OCI-LY1 (cell line): ENCODE data around the gene CATSPER3.

Experiments used
- H2AFZ ChIP-seq: fragments of 200-600 bp; sonication (generic), shearing (Covaris generic); 2 replicates; pipeline ENCODE4 v1.6.0; 2014; ENCODE audit warnings: antibody characterized with exemption, mild to moderate bottlenecking, low read length
- H3F3A ChIP-seq: fragments of 200-600 bp; sonication (generic), shearing (Covaris generic); 2 replicates; pipeline ENCODE4 v1.6.0; 2014; ENCODE audit warnings: mild to moderate bottlenecking, antibody characterized with exemption, low read length, moderate library complexity; ENCODE audit not compliant: insufficient read depth
- H3K27ac ChIP-seq: fragments of 200-600 bp; sonication (generic); 2 replicates; pipeline ENCODE4 v1.5.1; 2014; ENCODE audit warnings: low read length, mixed run types, mild to moderate bottlenecking, low read depth; ENCODE audit not compliant: poor library complexity, severe bottlenecking
- H3K27me3 ChIP-seq: fragments of 200-600 bp; sonication (generic); 2 replicates; pipeline ENCODE4 v1.6.0; 2014; ENCODE audit warnings: antibody characterized with exemption, mild to moderate bottlenecking, low read length, moderate library complexity; ENCODE audit not compliant: insufficient read depth
- H3K36me3 ChIP-seq: fragments of 200-600 bp; sonication (generic); 2 replicates; pipeline ENCODE4 v1.6.1; 2014; ENCODE audit warnings: mild to moderate bottlenecking, antibody characterized with exemption, low read length, moderate library complexity, mixed read lengths; ENCODE audit not compliant: insufficient read depth
- H3K4me1 ChIP-seq: fragments of 200-600 bp; sonication (generic); 2 replicates; pipeline ENCODE4 v1.5.1; 2014; ENCODE audit warnings: mild to moderate bottlenecking, low read length, moderate library complexity; ENCODE audit not compliant: insufficient read depth, severe bottlenecking
- H3K4me2 ChIP-seq: fragments of 200-600 bp; sonication (generic), shearing (Covaris generic); 2 replicates; pipeline ENCODE4 v1.6.1; 2014; ENCODE audit warnings: low read length
- H3K4me3 ChIP-seq: fragments of 200-600 bp; sonication (generic); 2 replicates; pipeline ENCODE4 v1.5.1; 2014; ENCODE audit warnings: low read length, low read depth, mild to moderate bottlenecking, mixed read lengths; ENCODE audit not compliant: poor library complexity, severe bottlenecking
- H3K79me2 ChIP-seq: fragments of 200-600 bp; shearing (Covaris generic); 2 replicates; pipeline ENCODE4 v1.6.1; 2016; ENCODE audit warnings: mixed run types, low read length, mixed read lengths; ENCODE audit not compliant: insufficient read depth
- H3K9ac ChIP-seq: fragments of 200-600 bp; sonication (generic), shearing (Covaris generic); 2 replicates; pipeline ENCODE4 v1.6.1; 2014; ENCODE audit warnings: mild to moderate bottlenecking, low read length, mixed read lengths
- H3K9me2 ChIP-seq: fragments of 200-600 bp; sonication (generic), shearing (Covaris generic); 2 replicates; pipeline ENCODE4 v1.6.1; 2014; ENCODE audit warnings: low read depth, mild to moderate bottlenecking, low read length, mixed read lengths
- H3K9me3 ChIP-seq: fragments of 200-600 bp; shearing (Covaris generic); 2 replicates; pipeline ENCODE4 v1.6.1; 2014; ENCODE audit warnings: low read length, mixed read lengths
- H4K20me1 ChIP-seq: fragments of 200-600 bp; sonication (generic), shearing (Covaris generic); 2 replicates; pipeline ENCODE4 v1.6.0; 2016; ENCODE audit warnings: mild to moderate bottlenecking, low read length; ENCODE audit not compliant: insufficient read depth
- CTCF ChIP-seq: fragments of 200-600 bp; sonication (generic), shearing (Covaris generic); IDR thresholded peaks from 2 replicates; pipeline ENCODE4 v1.5.1; 2017; ENCODE audit warnings: mild to moderate bottlenecking, antibody characterized with exemption, low read length, moderate library complexity, mixed read lengths
- EZH2 ChIP-seq: fragments of 200-600 bp; sonication (generic), shearing (Covaris generic); IDR thresholded peaks from 2 replicates; pipeline ENCODE4 v1.8.0; 2017; ENCODE audit warnings: borderline replicate concordance, mixed run types, mild to moderate bottlenecking, antibody characterized with exemption, low read length, moderate library complexity, mixed read lengths

The CATSPER3 gene

GRCh38 chr5:135050244-135050767, 82.6 kb downstream of the CATSPER3 start:
- no peaks in the 10 kb centered on the region for H3K36me3 ChIP-seq
- H3K79me2 ChIP-seq = no peaks in the 10 kb centered on the region
- no peak overlapping the region for H2AFZ ChIP-seq
- peaks cover 77% of the 10 kb centered on the region for H3K4me1 ChIP-seq
- H3K9me3 ChIP-seq = no peaks in the 10 kb centered on the region
- no peak overlapping the region for H3K27ac ChIP-seq
- H3K9me2 ChIP-seq = no peaks in the 10 kb centered on the region
- H3K27me3 ChIP-seq = no peaks in the 10 kb centered on the region
- TF ChIP-seq EZH2 (no peak), CTCF (no peak)
- H3K4me3 ChIP-seq = no peak overlapping the region
- no peaks in the 10 kb centered on the region for H3F3A ChIP-seq
- no peak overlapping the region for H3K4me2 ChIP-seq
- no peak overlapping the region for H3K9ac ChIP-seq
- no peaks in the 10 kb centered on the region for H4K20me1 ChIP-seq

- H3K4me1 ChIP-seq = peaks cover 75% of the 10 kb centered on the region
- H3K9me3 ChIP-seq = no peaks in the 10 kb centered on the region
- no peak overlapping the region; the same call in 1 of the 2 replicates for H3K9ac ChIP-seq
- no peak overlapping the region for H3K4me2 ChIP-seq
- no peaks in the 10 kb centered on the region for H3K27me3 ChIP-seq
- peak overlapping the region; percentile 97 for H3K27ac ChIP-seq
- no peaks in the 10 kb centered on the region for H3K79me2 ChIP-seq
- no peaks in the 10 kb centered on the region for H3K36me3 ChIP-seq
- H3K4me3 ChIP-seq = no peak overlapping the region
- H3F3A ChIP-seq = no peaks in the 10 kb centered on the region
- no peaks in the 10 kb centered on the region for H3K9me2 ChIP-seq
- no peak overlapping the region for H2AFZ ChIP-seq
- no peaks in the 10 kb centered on the region for H4K20me1 ChIP-seq
- TF ChIP-seq CTCF = no peak
- TF ChIP-seq EZH2 = no peak
Observed at GRCh38 chr5:135051399-135051798, 83.7 kb downstream of the CATSPER3 start.

GRCh38 chr5:135051872-135052271, 84.2 kb downstream of the CATSPER3 start:
- no peak for TF ChIP-seq CTCF
- no peak for TF ChIP-seq EZH2
- Histone ChIP-seq H3K27me3 (no peaks in the 10 kb centered on the region), H3K9ac (no peak overlapping the region; the same call in 1 of the 2 replicates), H4K20me1 (no peaks in the 10 kb centered on the region), H3K4me1 (peaks cover 71% of the 10 kb centered on the region), H3K4me2 (no peak overlapping the region; the same call in 1 of the 2 replicates), H3K27ac (peak overlapping the region; percentile 97), H3K9me2 (no peaks in the 10 kb centered on the region), H3K36me3 (no peaks in the 10 kb centered on the region), H3K4me3 (no peak overlapping the region), H3K9me3 (no peaks in the 10 kb centered on the region), H3K79me2 (no peaks in the 10 kb centered on the region), H2AFZ (no peak overlapping the region), H3F3A (no peaks in the 10 kb centered on the region)
